GM23338 (cell line): ENCODE results near the gene E4F1. TPM values are rescaled to one million over a fixed set of nuclear protein-coding genes. Genes with fewer than 3 reads are reported as not detected.

Experiments used
- ATAC-seq: fragments of 200-7000 bp; cut with Tn5 transposase; 3 replicates; pipeline ENCODE4 v1.9.1; 2020
- DNase-seq: peaks from one replicate; pipeline ENCODE4 v3.0.0-alpha.2; 2015; ENCODE audit warnings: low spot score
- H2AFZ ChIP-seq: fragments of 200-600 bp; sonication (generic); 2 replicates; pipeline ENCODE4 v1.8.0; 2016; ENCODE audit warnings: antibody characterized with exemption, mild to moderate bottlenecking, moderate library complexity
- H3F3A ChIP-seq: fragments of 200-600 bp; sonication (generic); replicated peaks from 2 replicates; pipeline ENCODE4 v1.8.0; 2017; ENCODE audit warnings: antibody characterized with exemption, mixed run types, low read depth
- H3K27ac ChIP-seq: fragments of 200-600 bp; sonication (generic); 2 replicates; pipeline ENCODE4 v1.6.1; 2016; ENCODE audit warnings: low read depth
- H3K27me3 ChIP-seq: fragments of 200-600 bp; sonication (generic); 2 replicates; pipeline ENCODE4 v1.8.0; 2016; ENCODE audit warnings: mild to moderate bottlenecking, mixed run types, moderate library complexity; ENCODE audit not compliant: insufficient read depth
- H3K36me3 ChIP-seq: fragments of 200-600 bp; sonication (generic); 2 replicates; pipeline ENCODE4 v1.8.0; 2016; ENCODE audit warnings: mild to moderate bottlenecking; ENCODE audit not compliant: insufficient read depth
- H3K4me1 ChIP-seq: fragments of 200-600 bp; sonication (generic); 2 replicates; pipeline ENCODE4 v1.8.0; 2016; ENCODE audit warnings: mild to moderate bottlenecking, moderate library complexity; ENCODE audit not compliant: insufficient read depth
- H3K4me2 ChIP-seq: fragments of 200-600 bp; sonication (generic); 2 replicates; pipeline ENCODE4 v1.7.1; 2017; ENCODE audit warnings: mixed run types
- H3K4me3 ChIP-seq: fragments of 200-600 bp; sonication (generic); 2 replicates; pipeline ENCODE4 v1.6.1; 2016; ENCODE audit warnings: mixed run types
- H3K79me2 ChIP-seq: fragments of 200-600 bp; sonication (generic); replicated peaks from 2 replicates; pipeline ENCODE4 v1.8.0; 2017; ENCODE audit warnings: mild to moderate bottlenecking; ENCODE audit not compliant: insufficient read depth
- H3K9me2 ChIP-seq: fragments of 200-600 bp; sonication (generic); 2 replicates; pipeline ENCODE4 v1.8.0; 2017; ENCODE audit not compliant: insufficient read depth
- H4K20me1 ChIP-seq: fragments of 200-600 bp; sonication (generic); replicated peaks from 2 replicates; pipeline ENCODE4 v1.8.0; 2017; ENCODE audit warnings: mild to moderate bottlenecking; ENCODE audit not compliant: insufficient read depth
- H3K27ac Mint-ChIP-seq: 2 replicates; pipeline ENCODE4 v1.8.0; 2020; ENCODE audit warnings: inconsistent platforms, mild to moderate bottlenecking, moderate library complexity, mixed read lengths
- H3K27me3 Mint-ChIP-seq: 3 replicates; pipeline ENCODE4 v1.8.0; 2022; ENCODE audit warnings: low read depth, mild to moderate bottlenecking, moderate library complexity, mixed read lengths, inconsistent platforms; ENCODE audit not compliant: insufficient read depth, poor library complexity
- H3K36me3 Mint-ChIP-seq: 3 replicates; pipeline ENCODE4 v1.8.0; 2021; ENCODE audit warnings: low read depth, mild to moderate bottlenecking, inconsistent platforms, moderate library complexity, mixed read lengths
- H3K4me1 Mint-ChIP-seq: 3 replicates; pipeline ENCODE4 v1.8.0; 2020; ENCODE audit warnings: mild to moderate bottlenecking, inconsistent platforms, mixed read lengths
- H3K4me3 Mint-ChIP-seq: 3 replicates; pipeline ENCODE4 v1.8.0; 2021; ENCODE audit warnings: moderate library complexity, mild to moderate bottlenecking, inconsistent platforms, mixed read lengths
- H3K9me3 Mint-ChIP-seq: 3 replicates; pipeline ENCODE4 v1.8.0; 2020; ENCODE audit warnings: moderate library complexity, mild to moderate bottlenecking, inconsistent platforms, mixed read lengths
- EZH2 ChIP-seq: fragments of 200-600 bp; sonication (generic); IDR thresholded peaks from one replicate; pipeline ENCODE4 v1.8.0; 2017; ENCODE audit warnings: antibody characterized with exemption, mild to moderate bottlenecking, low read depth; ENCODE audit not compliant: unreplicated experiment
- EZH2phosphoT487 ChIP-seq: fragments of 200-600 bp; sonication (generic); IDR thresholded peaks from one replicate; pipeline ENCODE4 v1.8.1; 2018; ENCODE audit warnings: antibody characterized with exemption; ENCODE audit not compliant: unreplicated experiment
- JUNB ChIP-seq: IDR thresholded peaks from one replicate; pipeline ENCODE4 v1.6.1; 2016; ENCODE audit warnings: antibody characterized with exemption; ENCODE audit not compliant: unreplicated experiment
- NANOG ChIP-seq: IDR thresholded peaks from 2 replicates; pipeline ENCODE4 v1.6.1; 2016; ENCODE audit warnings: antibody characterized with exemption, borderline replicate concordance
- POLR2AphosphoS5 ChIP-seq: IDR thresholded peaks from 2 replicates; pipeline ENCODE4 v1.6.1; 2016; ENCODE audit warnings: antibody characterized with exemption, low read depth
- ZNF114 ChIP-seq: fragments of 250-450 bp; sonication (Bioruptor Pico); IDR thresholded peaks from 2 replicates; pipeline ENCODE4 v1.5.0; 2020; ENCODE audit warnings: mild to moderate bottlenecking, moderate library complexity
- ZNF331 ChIP-seq: fragments of 250-450 bp; sonication (Bioruptor Pico); IDR thresholded peaks from 2 replicates; pipeline ENCODE4 v1.5.0; 2020; ENCODE audit warnings: low read depth, mild to moderate bottlenecking, moderate library complexity
- polyA plus RNA-seq: library from polyadenylated mRNA; unstranded; fragments of >200 nt; fragmentation: Nextera tagmentation; extraction: Ambion mirVana; gene quantifications from 2 replicates; pipeline ENCODE4 v1.2.1, GENCODE V29; 2016
- total RNA-seq: library from RNA; depleted of rRNA; stranded (reverse); fragments of >200 nt; shearing (Covaris generic); gene quantifications from 2 replicates; pipeline ENCODE4 v1.2.3, GENCODE V29; 2014
- TF ChIP-seq, protein P1 (sequence below): fragments of 250-450 bp; sonication (Bioruptor Pico); IDR thresholded peaks from 2 replicates; pipeline ENCODE4 v1.5.0; 2020; ENCODE audit warnings: mild to moderate bottlenecking, moderate library complexity
- TF ChIP-seq, protein P2 (sequence below): IDR thresholded peaks from 2 replicates; pipeline ENCODE4 v1.6.1; 2016; ENCODE audit warnings: antibody characterized with exemption
- TF ChIP-seq, protein P3 (sequence below): IDR thresholded peaks from one replicate; pipeline ENCODE4 v1.6.1; 2018; ENCODE audit warnings: antibody characterized with exemption; ENCODE audit not compliant: unreplicated experiment

E4F1 gene
- total and polyA plus RNA-seq, 2 experiments from 2014 or later = 22.6 to 45.5 TPM

DNA sequence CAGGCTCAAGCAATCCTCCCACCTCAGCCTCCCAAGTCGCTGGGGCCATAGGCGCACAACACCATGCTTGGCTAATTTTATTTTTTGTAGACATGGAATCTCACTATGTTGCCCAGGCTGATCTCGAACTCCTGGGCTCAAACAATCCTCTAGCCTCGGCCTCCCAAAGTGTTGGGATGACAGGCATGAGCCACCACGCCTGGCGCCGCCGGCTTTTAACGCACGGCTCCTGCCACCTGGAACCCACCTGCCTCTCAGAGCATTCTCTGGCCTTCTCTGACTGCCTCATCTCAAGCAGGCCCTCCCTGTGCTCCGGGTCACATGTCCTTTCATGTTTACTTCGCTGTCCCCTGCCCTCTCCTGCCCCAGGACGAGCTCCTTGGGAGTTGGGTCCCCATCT lies 37.3 kb upstream of the E4F1 start:
- ATAC-seq = no peak
- H3K9me3 Mint-ChIP-seq = no peaks in the 10 kb centered on the region
- peaks cover 15% of the 10 kb centered on the region for H3K27me3 Mint-ChIP-seq
- H3K36me3 Mint-ChIP-seq = no peaks in the 10 kb centered on the region; the same call in 2 of the 3 replicates
- DNase-seq = no peak
- H3K4me2 ChIP-seq = no peak overlapping the region
- no peaks in the 10 kb centered on the region for H3K79me2 ChIP-seq
- TF ChIP-seq, protein P1, sequence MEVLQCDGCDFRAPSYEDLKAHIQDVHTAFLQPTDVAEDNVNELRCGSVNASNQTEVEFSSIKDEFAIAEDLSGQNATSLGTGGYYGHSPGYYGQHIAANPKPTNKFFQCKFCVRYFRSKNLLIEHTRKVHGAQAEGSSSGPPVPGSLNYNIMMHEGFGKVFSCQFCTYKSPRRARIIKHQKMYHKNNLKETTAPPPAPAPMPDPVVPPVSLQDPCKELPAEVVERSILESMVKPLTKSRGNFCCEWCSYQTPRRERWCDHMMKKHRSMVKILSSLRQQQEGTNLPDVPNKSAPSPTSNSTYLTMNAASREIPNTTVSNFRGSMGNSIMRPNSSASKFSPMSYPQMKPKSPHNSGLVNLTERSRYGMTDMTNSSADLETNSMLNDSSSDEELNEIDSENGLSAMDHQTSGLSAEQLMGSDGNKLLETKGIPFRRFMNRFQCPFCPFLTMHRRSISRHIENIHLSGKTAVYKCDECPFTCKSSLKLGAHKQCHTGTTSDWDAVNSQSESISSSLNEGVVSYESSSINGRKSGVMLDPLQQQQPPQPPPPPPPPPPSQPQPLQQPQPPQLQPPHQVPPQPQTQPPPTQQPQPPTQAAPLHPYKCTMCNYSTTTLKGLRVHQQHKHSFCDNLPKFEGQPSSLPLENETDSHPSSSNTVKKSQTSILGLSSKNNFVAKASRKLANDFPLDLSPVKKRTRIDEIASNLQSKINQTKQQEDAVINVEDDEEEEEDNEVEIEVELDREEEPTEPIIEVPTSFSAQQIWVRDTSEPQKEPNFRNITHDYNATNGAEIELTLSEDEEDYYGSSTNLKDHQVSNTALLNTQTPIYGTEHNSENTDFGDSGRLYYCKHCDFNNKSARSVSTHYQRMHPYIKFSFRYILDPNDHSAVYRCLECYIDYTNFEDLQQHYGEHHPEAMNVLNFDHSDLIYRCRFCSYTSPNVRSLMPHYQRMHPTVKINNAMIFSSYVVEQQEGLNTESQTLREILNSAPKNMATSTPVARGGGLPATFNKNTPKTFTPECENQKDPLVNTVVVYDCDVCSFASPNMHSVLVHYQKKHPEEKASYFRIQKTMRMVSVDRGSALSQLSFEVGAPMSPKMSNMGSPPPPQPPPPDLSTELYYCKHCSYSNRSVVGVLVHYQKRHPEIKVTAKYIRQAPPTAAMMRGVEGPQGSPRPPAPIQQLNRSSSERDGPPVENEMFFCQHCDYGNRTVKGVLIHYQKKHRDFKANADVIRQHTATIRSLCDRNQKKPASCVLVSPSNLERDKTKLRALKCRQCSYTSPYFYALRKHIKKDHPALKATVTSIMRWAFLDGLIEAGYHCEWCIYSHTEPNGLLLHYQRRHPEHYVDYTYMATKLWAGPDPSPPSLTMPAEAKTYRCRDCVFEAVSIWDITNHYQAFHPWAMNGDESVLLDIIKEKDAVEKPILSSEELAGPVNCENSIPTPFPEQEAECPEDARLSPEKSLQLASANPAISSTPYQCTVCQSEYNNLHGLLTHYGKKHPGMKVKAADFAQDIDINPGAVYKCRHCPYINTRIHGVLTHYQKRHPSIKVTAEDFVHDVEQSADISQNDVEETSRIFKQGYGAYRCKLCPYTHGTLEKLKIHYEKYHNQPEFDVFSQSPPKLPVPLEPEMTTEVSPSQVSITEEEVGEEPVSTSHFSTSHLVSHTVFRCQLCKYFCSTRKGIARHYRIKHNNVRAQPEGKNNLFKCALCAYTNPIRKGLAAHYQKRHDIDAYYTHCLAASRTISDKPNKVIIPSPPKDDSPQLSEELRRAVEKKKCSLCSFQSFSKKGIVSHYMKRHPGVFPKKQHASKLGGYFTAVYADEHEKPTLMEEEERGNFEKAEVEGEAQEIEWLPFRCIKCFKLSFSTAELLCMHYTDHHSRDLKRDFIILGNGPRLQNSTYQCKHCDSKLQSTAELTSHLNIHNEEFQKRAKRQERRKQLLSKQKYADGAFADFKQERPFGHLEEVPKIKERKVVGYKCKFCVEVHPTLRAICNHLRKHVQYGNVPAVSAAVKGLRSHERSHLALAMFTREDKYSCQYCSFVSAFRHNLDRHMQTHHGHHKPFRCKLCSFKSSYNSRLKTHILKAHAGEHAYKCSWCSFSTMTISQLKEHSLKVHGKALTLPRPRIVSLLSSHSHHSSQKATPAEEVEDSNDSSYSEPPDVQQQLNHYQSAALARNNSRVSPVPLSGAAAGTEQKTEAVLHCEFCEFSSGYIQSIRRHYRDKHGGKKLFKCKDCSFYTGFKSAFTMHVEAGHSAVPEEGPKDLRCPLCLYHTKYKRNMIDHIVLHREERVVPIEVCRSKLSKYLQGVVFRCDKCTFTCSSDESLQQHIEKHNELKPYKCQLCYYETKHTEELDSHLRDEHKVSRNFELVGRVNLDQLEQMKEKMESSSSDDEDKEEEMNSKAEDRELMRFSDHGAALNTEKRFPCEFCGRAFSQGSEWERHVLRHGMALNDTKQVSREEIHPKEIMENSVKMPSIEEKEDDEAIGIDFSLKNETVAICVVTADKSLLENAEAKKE (CRISPR knock-in tag) = no peak
- H3K4me1 Mint-ChIP-seq = peaks cover 6% of the 10 kb centered on the region
- no peaks in the 10 kb centered on the region for H4K20me1 ChIP-seq
- H2AFZ ChIP-seq = no peak overlapping the region
- no peak overlapping the region for H3K27ac Mint-ChIP-seq
- H3K4me1 ChIP-seq = no peaks in the 10 kb centered on the region
- H3K4me3 Mint-ChIP-seq = no peak overlapping the region; the same call in 2 of the 3 replicates
- H3F3A ChIP-seq = no peaks in the 10 kb centered on the region
- H3K27me3 ChIP-seq = no peaks in the 10 kb centered on the region
- H3K4me3 ChIP-seq = no peak overlapping the region
- H3K9me2 ChIP-seq = no peaks in the 10 kb centered on the region
- no peak overlapping the region for H3K27ac ChIP-seq
- H3K36me3 ChIP-seq = no peaks in the 10 kb centered on the region

DNA sequence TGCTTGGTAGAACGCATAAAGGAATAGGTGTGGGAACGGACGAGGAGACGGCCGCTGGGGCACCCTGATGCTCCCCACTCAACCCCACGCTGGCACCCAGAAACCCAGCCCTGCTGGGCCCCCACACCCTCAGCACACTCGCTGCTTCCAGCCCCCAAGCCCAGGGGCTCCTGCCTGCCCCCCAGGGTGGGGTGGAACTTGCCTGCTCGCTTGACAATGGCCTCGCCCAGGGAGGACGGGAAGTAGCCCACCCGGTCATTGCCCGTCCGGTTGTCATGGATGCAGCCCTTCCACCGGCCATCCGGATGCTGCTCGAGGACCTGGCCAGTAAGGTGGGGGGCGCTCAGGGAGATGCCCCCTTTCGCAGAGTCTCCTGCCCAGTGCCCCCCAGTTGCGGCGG lies 36.9 kb upstream of the E4F1 start:
- H3K4me3 Mint-ChIP-seq = no peak overlapping the region
- no peaks in the 10 kb centered on the region for H3K9me3 Mint-ChIP-seq
- H3K27ac Mint-ChIP-seq = no peak overlapping the region
- Histone ChIP-seq H3K79me2 (no peaks in the 10 kb centered on the region), H2AFZ (no peak overlapping the region), H3K4me1 (no peaks in the 10 kb centered on the region), H3K27me3 (no peaks in the 10 kb centered on the region), H4K20me1 (no peaks in the 10 kb centered on the region), H3K36me3 (no peaks in the 10 kb centered on the region), H3F3A (no peaks in the 10 kb centered on the region), H3K4me3 (no peak overlapping the region), H3K27ac (no peak overlapping the region), H3K4me2 (no peak overlapping the region), H3K9me2 (no peaks in the 10 kb centered on the region)
- DNase-seq (no peak), ATAC-seq (no peak)
- H3K36me3 Mint-ChIP-seq = no peaks in the 10 kb centered on the region; the same call in 2 of the 3 replicates
- H3K27me3 Mint-ChIP-seq = peaks cover 15% of the 10 kb centered on the region
- H3K4me1 Mint-ChIP-seq = peaks cover 6% of the 10 kb centered on the region
- TF ChIP-seq, protein P2, sequence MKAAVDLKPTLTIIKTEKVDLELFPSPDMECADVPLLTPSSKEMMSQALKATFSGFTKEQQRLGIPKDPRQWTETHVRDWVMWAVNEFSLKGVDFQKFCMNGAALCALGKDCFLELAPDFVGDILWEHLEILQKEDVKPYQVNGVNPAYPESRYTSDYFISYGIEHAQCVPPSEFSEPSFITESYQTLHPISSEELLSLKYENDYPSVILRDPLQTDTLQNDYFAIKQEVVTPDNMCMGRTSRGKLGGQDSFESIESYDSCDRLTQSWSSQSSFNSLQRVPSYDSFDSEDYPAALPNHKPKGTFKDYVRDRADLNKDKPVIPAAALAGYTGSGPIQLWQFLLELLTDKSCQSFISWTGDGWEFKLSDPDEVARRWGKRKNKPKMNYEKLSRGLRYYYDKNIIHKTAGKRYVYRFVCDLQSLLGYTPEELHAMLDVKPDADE = no peak
- TF ChIP-seq JUNB = no peak
- TF ChIP-seq POLR2AphosphoS5 = no peak
- TF ChIP-seq EZH2phosphoT487 = no peak
- TF ChIP-seq ZNF114 = no peak
- TF ChIP-seq, protein P3, sequence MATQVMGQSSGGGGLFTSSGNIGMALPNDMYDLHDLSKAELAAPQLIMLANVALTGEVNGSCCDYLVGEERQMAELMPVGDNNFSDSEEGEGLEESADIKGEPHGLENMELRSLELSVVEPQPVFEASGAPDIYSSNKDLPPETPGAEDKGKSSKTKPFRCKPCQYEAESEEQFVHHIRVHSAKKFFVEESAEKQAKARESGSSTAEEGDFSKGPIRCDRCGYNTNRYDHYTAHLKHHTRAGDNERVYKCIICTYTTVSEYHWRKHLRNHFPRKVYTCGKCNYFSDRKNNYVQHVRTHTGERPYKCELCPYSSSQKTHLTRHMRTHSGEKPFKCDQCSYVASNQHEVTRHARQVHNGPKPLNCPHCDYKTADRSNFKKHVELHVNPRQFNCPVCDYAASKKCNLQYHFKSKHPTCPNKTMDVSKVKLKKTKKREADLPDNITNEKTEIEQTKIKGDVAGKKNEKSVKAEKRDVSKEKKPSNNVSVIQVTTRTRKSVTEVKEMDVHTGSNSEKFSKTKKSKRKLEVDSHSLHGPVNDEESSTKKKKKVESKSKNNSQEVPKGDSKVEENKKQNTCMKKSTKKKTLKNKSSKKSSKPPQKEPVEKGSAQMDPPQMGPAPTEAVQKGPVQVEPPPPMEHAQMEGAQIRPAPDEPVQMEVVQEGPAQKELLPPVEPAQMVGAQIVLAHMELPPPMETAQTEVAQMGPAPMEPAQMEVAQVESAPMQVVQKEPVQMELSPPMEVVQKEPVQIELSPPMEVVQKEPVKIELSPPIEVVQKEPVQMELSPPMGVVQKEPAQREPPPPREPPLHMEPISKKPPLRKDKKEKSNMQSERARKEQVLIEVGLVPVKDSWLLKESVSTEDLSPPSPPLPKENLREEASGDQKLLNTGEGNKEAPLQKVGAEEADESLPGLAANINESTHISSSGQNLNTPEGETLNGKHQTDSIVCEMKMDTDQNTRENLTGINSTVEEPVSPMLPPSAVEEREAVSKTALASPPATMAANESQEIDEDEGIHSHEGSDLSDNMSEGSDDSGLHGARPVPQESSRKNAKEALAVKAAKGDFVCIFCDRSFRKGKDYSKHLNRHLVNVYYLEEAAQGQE = no peak
- no peak for TF ChIP-seq EZH2
- no peak for TF ChIP-seq NANOG
- TF ChIP-seq ZNF331 (CRISPR knock-in tag) = no peak
